T-helper 17 cell (primary cell): ENCODE measurements around the gene BCAR3. TPM values are rescaled to one million over a fixed set of nuclear protein-coding genes. Genes with fewer than 3 reads are reported as not detected.
"Not testable (repeated sequence)": the region's sequence is repeated elsewhere in the genome, so short reads cannot be mapped to it uniquely, and the experiment has no call there.

Source experiments
- ATAC-seq: fragments of 150-1000 bp; cut with Tn5 transposase; 2 replicates; pipeline ENCODE4 v1.10.0; 2021; ENCODE audit warnings: mild to moderate bottlenecking, moderate library complexity
- DNase-seq, 3 donors: peaks; one replicate each; pipeline versions ENCODE4 v3.0.0 to v3.0.0-alpha.2; 2020 to 2021
- H3K9me3 ChIP-seq: one replicate; pipeline ENCODE4 v1.7.0; 2013; ENCODE audit warnings: low read length, mild to moderate bottlenecking; ENCODE audit not compliant: control insufficient read depth, poor library complexity, severe bottlenecking
- H3K27ac Mint-ChIP-seq: one replicate; pipeline ENCODE4 v1.8.0; 2022; ENCODE audit warnings: mild to moderate bottlenecking, moderate library complexity, mixed read lengths
- H3K27me3 Mint-ChIP-seq: one replicate; pipeline ENCODE4 v1.8.0; 2022; ENCODE audit warnings: mixed read lengths
- H3K36me3 Mint-ChIP-seq: one replicate; pipeline ENCODE4 v1.8.0; 2022; ENCODE audit warnings: low read depth, mixed read lengths
- H3K4me1 Mint-ChIP-seq: one replicate; pipeline ENCODE4 v1.8.0; 2022; ENCODE audit warnings: mild to moderate bottlenecking, mixed read lengths
- H3K4me3 Mint-ChIP-seq: one replicate; pipeline ENCODE4 v1.8.0; 2022; ENCODE audit warnings: mild to moderate bottlenecking, moderate library complexity, mixed read lengths
- total RNA-seq, 4 donors: library from RNA in 2 of 4; stranded (reverse) in 2 of 4; gene quantifications; one replicate each; pipeline ENCODE4 v1.2.3 and lab custom pipeline; 2022 to 2026

Gene BCAR3
- total RNA-seq, 2 donors from 2014 or later: 0.87 to 1.0 TPM

DNA sequence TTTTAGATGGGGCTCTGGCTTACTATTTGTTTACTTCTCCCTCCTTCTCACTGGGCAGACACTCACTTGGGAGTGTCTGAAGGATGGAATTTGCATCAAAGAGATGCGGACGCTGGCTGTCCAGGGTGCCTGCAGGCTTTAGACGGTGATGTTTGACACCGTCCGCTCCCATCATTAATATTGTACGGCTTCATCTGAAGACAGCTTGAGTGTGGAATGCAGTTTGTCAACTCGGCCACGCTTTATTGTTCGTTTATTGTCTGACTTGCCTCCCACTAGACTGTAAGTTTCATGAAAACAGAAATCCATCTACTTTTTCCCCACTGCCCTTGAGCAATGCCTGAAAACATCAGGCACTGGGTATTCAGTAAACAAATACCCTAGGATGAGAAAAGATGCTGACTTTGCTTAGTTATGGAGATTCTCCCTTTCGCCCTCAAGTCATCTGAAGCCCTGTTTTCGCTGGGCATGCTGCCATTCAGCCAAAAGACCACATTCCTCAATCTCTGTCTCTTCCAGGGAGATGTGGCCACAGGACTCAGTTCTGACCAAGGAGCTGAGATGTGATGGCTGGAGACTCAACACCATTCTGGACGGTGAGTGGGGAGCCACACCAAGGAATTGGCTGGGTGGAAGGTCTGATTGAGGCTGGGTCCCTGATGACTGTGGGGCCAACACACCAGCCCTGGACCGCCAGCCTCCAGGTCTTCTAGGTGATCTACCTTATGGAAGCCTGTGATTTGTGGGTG lies 87.6 kb downstream of the BCAR3 start:
- no peaks in the 10 kb centered on the region for H3K36me3 Mint-ChIP-seq
- H3K4me3 Mint-ChIP-seq: no peak overlapping the region
- DNase-seq (no peak), ATAC-seq (no peak)
- H3K4me1 Mint-ChIP-seq: peaks cover 5% of the 10 kb centered on the region
- H3K27me3 Mint-ChIP-seq: peaks cover 6% of the 10 kb centered on the region
- H3K9me3 ChIP-seq: no peaks in the 10 kb centered on the region
- H3K27ac Mint-ChIP-seq: no peak overlapping the region

GRCh38 chr1:93592551-93592949 lies 89.1 kb downstream of the BCAR3 start:
- peaks cover 6% of the 10 kb centered on the region for H3K27me3 Mint-ChIP-seq
- H3K4me1 Mint-ChIP-seq: peaks cover 12% of the 10 kb centered on the region
- ATAC-seq (no peak), DNase-seq (no peak)
- H3K4me3 Mint-ChIP-seq: no peak overlapping the region
- no peaks in the 10 kb centered on the region for H3K36me3 Mint-ChIP-seq
- no peaks in the 10 kb centered on the region for H3K9me3 ChIP-seq
- no peak overlapping the region for H3K27ac Mint-ChIP-seq

DNA sequence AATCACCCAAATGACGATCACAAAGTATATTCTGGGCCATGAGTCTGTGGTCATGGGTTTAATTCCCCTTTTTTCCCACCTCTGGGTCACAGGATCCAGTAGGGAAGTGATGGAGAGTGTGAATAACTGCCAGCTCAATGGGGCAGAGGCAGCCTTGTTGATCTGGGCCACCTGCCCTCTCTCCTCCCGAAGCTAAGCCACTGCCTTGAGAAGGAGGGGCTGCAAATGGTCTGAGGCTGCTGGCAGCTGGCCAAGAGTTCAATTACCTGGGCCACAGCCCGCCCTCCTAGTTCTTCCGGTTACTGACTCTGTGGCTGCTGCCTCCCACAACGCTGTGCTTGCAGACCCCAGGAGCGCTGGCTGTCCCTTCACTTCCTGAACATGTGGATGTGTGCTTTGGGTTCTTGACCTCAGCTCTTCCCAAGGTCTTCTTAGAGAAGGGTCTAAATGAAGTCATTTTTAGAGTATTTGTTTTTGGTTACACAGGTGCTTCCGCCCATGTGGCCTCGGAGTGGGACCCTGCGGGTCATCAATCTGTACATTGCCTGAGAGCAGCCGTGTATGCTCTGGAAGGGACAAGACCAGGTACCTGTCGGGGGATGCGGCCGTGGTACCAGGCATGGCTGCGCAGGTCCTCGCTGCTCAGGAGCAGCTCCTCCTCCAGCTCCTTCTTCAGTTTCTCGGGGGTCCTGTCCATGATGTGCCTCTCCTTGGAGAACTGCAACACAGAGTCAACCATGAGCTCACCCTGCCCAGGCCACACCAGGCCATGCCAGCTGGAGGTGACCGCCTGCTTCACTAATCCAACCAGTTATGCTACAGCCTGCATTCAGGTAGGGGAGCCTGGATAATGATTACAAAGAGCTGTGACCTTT lies 89.7 kb downstream of the BCAR3 start:
- H3K4me1 Mint-ChIP-seq: peaks cover 12% of the 10 kb centered on the region

GRCh38 chr1:93591291-93591675 lies 90.4 kb downstream of the BCAR3 start:
- not testable (repeated sequence) for H3K4me3 Mint-ChIP-seq, H3K27me3 Mint-ChIP-seq

More for the DNA sequence above, 89.7 kb downstream of the BCAR3 start:
- no peak for DNase-seq
- Mint-ChIP-seq H3K27me3 (peaks cover 6% of the 10 kb centered on the region), H3K27ac (no peak overlapping the region), H3K36me3 (no peaks in the 10 kb centered on the region), H3K4me3 (no peak overlapping the region)
- H3K9me3 ChIP-seq: no peaks in the 10 kb centered on the region
- no peak for ATAC-seq

DNA sequence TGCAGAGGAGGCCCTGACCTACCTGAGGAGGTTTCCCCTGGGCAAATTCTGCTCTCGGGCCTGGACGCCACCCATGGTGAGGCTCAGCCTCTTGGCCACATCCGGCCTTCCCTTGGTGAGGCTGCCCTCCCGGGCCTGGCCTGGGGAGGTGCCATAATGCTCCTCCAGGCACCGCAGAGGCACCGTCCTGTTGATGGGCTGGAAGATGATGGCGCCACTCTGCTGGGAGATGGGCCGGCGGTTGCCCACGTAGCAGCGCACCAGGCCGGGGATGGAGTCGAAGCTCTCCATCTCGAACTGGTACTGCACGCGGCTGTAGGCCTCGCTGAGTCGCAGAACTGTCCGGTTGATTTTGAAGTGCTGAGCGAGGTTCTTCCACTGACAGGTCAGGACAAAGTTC lies 92.7 kb downstream of the BCAR3 start:
- Mint-ChIP-seq H3K36me3 (no peaks in the 10 kb centered on the region), H3K27me3 (no peaks in the 10 kb centered on the region), H3K4me3 (no peak overlapping the region), H3K4me1 (peaks cover 12% of the 10 kb centered on the region), H3K27ac (no peak overlapping the region)
- no peaks in the 10 kb centered on the region for H3K9me3 ChIP-seq
- no peak for ATAC-seq
- DNase-seq: no peak

More at GRCh38 chr1:93591291-93591675, 90.4 kb downstream of the BCAR3 start:
- H3K36me3 Mint-ChIP-seq, DNase-seq, H3K9me3 ChIP-seq, H3K27ac Mint-ChIP-seq, ATAC-seq: not testable (repeated sequence)
- H3K4me1 Mint-ChIP-seq: peaks cover 12% of the 10 kb centered on the region

DNA sequence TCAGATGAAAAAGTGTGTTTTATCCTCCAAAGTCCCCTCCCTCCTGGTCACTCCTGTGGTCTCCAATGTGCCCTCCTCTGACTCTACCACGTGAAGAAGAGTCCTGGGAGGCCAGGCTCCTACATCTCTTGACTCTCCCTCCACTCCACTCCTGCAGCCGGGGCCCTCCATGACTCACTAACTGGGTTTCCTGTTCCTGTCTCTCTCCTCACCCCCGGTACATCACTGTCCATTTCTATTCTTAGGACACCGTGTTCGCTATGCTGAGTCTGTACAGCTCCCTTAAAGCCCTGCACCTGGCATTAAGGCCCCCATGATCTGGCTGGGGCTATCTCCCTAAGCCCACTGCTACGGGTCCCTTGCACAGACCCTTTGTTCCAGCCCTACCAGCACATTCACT lies 93.4 kb downstream of the BCAR3 start:
- ATAC-seq: no peak
- no peak for DNase-seq
- no peak overlapping the region for H3K4me3 Mint-ChIP-seq
- no peak overlapping the region for H3K27ac Mint-ChIP-seq
- H3K36me3 Mint-ChIP-seq: no peaks in the 10 kb centered on the region
- peaks cover 12% of the 10 kb centered on the region for H3K4me1 Mint-ChIP-seq
- H3K27me3 Mint-ChIP-seq: no peaks in the 10 kb centered on the region
- H3K9me3 ChIP-seq: no peaks in the 10 kb centered on the region

GRCh38 chr1:93587354-93587753 lies 94.3 kb downstream of the BCAR3 start:
- Mint-ChIP-seq H3K27ac (no peak overlapping the region), H3K36me3 (no peaks in the 10 kb centered on the region), H3K4me1 (peaks cover 12% of the 10 kb centered on the region), H3K4me3 (no peak overlapping the region), H3K27me3 (no peaks in the 10 kb centered on the region)
- H3K9me3 ChIP-seq: no peaks in the 10 kb centered on the region
- DNase-seq (no peak), ATAC-seq (no peak)

- Mint-ChIP-seq H3K4me3 (no peak overlapping the region), H3K4me1 (peaks cover 10% of the 10 kb centered on the region), H3K27ac (no peak overlapping the region), H3K27me3 (no peaks in the 10 kb centered on the region), H3K36me3 (no peaks in the 10 kb centered on the region)
- DNase-seq (no peak), ATAC-seq (no peak)
- no peaks in the 10 kb centered on the region for H3K9me3 ChIP-seq
These were observed 96.3 kb downstream of the BCAR3 start for GRCh38 chr1:93585059-93585966.

- ATAC-seq (no peak), DNase-seq (no peak)
- Mint-ChIP-seq H3K27me3 (no peaks in the 10 kb centered on the region), H3K4me3 (no peak overlapping the region), H3K27ac (no peak overlapping the region), H3K4me1 (peaks cover 7% of the 10 kb centered on the region), H3K36me3 (no peaks in the 10 kb centered on the region)
- no peaks in the 10 kb centered on the region for H3K9me3 ChIP-seq
These were observed 97.2 kb downstream of the BCAR3 start for GRCh38 chr1:93584261-93585003.

GRCh38 chr1:93581917-93582850 lies 99.5 kb downstream of the BCAR3 start:
- H3K4me3 Mint-ChIP-seq: no peak overlapping the region
- DNase-seq (no peak), ATAC-seq (no peak)
- H3K4me1 Mint-ChIP-seq: no peaks in the 10 kb centered on the region
- no peak overlapping the region for H3K27ac Mint-ChIP-seq
- no peaks in the 10 kb centered on the region for H3K9me3 ChIP-seq
- no peaks in the 10 kb centered on the region for H3K36me3 Mint-ChIP-seq
- H3K27me3 Mint-ChIP-seq: no peaks in the 10 kb centered on the region

- no peaks in the 10 kb centered on the region for H3K9me3 ChIP-seq
- DNase-seq (no peak), ATAC-seq (no peak)
- Mint-ChIP-seq H3K36me3 (no peaks in the 10 kb centered on the region), H3K4me3 (no peak overlapping the region), H3K4me1 (no peaks in the 10 kb centered on the region), H3K27me3 (no peaks in the 10 kb centered on the region), H3K27ac (no peak overlapping the region)
These were observed 101.7 kb downstream of the BCAR3 start for GRCh38 chr1:93579891-93580290.
